Fibroblast of mammary gland (primary cell): Measurements from ENCODE around the gene ITGB2.

ENCODE experiments used
- DNase-seq: peaks from one replicate; pipeline ENCODE4 v3.0.0-alpha.2; 2010; ENCODE audit warnings: low read depth
- H3K4me3 ChIP-seq: 2 replicates; pipeline ENCODE4 v1.5.1; 2011; ENCODE audit warnings: low read depth, mild to moderate bottlenecking, low read length, moderate library complexity; ENCODE audit not compliant: control insufficient read depth
- CTCF ChIP-seq: conservative IDR thresholded peaks from 2 replicates; pipeline ENCODE4 v1.5.1; 2011; ENCODE audit warnings: low read depth, low read length, inconsistent platforms; ENCODE audit not compliant: control insufficient read depth, insufficient read depth

The ITGB2 gene

DNA sequence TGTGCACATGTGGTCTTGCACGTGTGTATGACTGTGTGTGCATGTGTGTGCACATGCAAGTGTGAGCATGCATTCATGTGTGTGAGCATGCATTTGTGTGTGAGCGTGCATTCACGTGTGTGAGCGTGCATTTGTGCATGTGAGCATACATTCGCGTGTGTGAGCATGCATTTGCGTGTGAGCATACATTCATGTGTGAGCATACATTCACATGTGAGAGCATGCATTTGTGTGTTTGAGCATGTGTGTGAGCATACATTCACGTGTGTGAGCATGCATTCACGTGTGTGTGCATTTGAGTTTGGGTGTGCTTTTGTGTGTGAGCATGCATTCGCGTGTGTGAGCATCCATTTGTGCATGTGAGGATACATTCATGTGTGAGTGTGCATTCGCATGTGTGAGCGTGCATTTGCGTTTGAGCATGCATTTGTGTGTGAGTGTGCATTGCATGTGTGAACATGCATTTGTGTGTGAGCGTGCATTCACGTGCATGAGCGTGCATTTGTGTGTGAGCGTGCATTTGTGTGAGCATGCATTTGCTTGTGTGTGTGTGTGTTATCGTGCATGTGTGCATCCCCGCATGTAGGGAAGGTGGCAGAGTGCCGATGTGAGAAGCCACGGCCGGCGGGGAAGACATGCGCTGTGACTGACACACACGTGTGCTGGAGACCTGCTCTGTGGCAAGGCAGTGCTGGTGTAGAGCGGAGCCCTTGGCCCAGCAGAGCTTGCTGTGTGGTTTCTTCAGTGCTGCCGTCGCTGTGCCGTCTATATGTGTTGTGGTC is 18.2 kb downstream of the ITGB2 start:
- no peak for TF ChIP-seq CTCF
- DNase-seq, result no peak
- H3K4me3 ChIP-seq, result no peak overlapping the region

DNA sequence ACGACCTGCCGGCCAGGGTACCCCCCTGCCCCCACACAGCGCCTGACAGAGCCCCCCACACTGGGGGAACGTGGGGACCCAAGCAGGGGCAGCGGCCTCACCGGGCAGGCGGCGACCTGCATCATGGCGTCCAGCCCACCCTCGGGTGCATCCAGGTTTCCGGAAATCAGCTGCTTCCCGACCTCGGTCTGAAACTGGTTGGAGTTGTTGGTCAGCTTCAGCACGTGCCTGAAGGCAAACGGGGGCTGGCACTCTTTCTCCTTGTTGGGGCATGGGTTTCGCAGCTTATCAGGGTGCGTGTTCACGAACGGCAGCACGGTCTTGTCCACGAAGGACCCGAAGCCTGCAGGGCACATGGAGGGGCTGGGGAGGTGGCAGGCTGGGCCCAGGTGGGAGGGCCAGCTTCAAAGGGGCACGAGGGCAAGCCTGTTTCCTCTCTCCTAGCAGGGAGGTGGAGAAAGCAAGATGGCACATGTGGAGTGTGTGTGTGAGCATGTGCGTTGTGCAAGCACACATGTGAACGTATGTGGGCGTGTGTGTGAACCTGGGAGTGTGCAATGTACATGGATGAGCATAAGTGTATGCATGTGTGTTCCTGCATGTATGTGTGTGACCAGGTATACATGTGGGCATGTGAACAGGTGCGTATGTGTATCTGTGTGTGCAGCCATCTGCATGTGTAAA is 19.2 kb downstream of the ITGB2 start:
- no peak for DNase-seq
- no peak for TF ChIP-seq CTCF
- H3K4me3 ChIP-seq, result no peak overlapping the region

- no peak for TF ChIP-seq CTCF
- no peak for DNase-seq
- no peak overlapping the region for H3K4me3 ChIP-seq
Measured at GRCh38 chr21:44900559-44901251, 20.0 kb downstream of the ITGB2 start.

DNA sequence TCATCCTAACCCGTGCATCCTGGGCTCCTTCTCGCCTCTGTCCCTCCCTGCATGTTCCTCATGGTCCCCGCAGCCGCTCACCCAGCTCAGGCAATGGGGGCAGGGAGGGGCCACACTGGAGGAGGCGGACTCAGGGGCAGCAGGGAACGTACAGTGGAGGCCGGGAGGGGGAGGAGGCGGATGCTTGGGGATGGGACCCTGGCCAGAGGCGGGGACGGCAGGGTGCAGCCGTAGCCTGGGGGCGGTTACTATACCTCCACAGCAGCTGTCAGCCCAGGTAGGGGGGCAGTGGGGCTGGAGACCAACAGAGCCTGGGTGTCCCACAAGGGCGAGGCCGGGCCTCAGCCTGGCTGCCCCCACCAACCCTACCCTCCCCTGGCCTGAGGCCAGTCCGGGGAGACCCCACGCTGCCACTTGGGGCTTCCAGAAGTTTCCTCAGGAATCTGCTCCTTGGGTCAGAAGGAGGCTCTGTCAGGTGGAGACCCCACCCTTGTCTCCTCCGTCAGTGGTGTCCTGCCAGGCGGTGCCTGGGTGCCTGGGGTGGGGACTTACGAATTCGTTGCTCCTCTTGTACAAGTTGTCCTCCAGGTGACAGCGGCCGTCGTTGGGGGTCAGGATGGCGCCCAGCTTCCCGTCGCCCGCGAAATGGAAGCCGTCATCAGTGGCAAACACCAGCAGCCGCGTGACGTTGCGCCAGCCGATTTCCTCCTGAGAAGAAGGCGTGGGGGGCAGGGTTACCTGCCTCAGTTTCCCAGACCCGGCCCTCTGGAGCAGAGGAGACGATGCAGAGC is 20.7 kb downstream of the ITGB2 start:
- no peak for TF ChIP-seq CTCF
- no peak for DNase-seq
- H3K4me3 ChIP-seq, result no peak overlapping the region

DNA sequence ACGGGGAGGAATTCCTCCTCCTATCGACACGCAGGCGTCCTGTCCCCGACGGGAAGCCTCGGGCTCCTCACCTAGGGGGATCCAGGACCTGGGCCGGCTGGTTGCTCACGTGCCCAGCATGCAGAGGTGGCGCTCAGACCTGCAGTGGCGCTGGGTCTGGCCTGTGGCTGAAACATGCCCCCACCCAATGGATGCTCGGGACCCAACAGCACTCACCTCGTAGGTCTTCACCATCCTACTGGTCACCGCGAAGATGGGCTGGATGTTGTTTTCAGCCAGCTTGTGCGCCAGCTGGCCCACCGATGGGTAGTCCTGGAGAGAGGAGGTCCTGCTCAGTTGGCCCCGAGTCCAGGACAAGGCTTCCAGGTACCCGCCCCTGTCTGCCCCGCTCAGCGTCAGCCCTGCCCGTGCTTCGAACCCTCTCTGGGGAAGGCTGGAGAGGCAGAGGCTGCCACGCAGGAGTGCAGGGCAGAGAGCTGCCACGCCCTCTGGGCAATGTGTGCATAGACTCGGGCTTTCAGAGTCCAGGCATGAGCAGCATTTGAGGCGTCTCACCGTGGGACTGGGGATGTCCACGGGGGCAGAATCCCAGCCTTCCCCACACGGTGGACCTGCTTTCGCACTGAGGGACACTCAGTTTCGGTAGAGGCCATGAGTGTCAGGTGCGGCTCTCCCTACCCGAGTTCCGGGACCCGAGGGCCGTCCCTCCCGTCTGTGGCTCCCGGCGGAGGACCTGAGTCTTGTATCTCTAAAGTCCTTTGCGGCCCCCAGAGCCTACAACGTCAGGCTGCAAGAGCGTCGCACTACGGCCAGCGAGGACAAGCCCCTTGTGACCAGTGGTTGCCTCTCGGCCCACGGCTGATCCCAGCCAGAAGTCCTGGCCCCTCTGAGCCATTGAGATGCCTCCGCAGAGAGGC is 21.6 kb downstream of the ITGB2 start:
- no peak for DNase-seq
- no peak overlapping the region for H3K4me3 ChIP-seq
- TF ChIP-seq CTCF, result no peak
